ENCODE measurements around the gene C1QTNF8. TPM values are rescaled to one million over a fixed set of nuclear protein-coding genes. Genes with fewer than 3 reads are reported as not detected.

C1QTNF8 gene
- total and polyA plus RNA-seq, 2 of the 8 experiments (the other 6 are each of a cell fraction or from before 2014, with no cell fraction given) = not detected

GRCh38 chr16:1121009-1121408 is 25.0 kb upstream of the C1QTNF8 start (continued):
- no peak for TF ChIP-seq CHD7 (IDR thresholded peaks at IDR 0.05; ENCODE audit: insufficient replicate concordance, low read length)
- TF ChIP-seq PHF8 (conservative IDR thresholded peaks at IDR 0.05; ENCODE audit: low read depth, low read length) = no peak
- TF ChIP-seq USF2 (IDR thresholded peaks at IDR 0.05; ENCODE audit: low read length) = no peak
- no peak for TF ChIP-seq SP4 (IDR thresholded peaks at IDR 0.05; ENCODE audit: low read length)
- TF ChIP-seq GABPA (IDR thresholded peaks at IDR 0.05; ENCODE audit: borderline replicate concordance, insufficient read depth, low read length) = no peak
- no peak for TF ChIP-seq POU5F1 (IDR thresholded peaks at IDR 0.05; ENCODE audit: low read depth, low read length)

Measured in H1 (cell line).